Keratinocyte (primary cell): ENCODE results near the gene CNTNAP1. TPM values are rescaled to one million over a fixed set of nuclear protein-coding genes. Genes with fewer than 3 reads are reported as not detected.
A peak's percentile ranks its signal among the peaks of the same experiment; 100 is the strongest.

Experiments
- DNase-seq: peaks from one replicate; pipeline ENCODE4 v3.0.0-alpha.2; 2011; ENCODE audit warnings: low read depth, missing footprints, low spot score
- FAIRE-seq: peaks from 2 replicates; lab custom pipeline; 2011; peaks lifted over from hg19 to GRCh38; lab: Jason Lieb, UNC
- H2AFZ ChIP-seq: 2 replicates; pipeline ENCODE4 v1.6.0; 2012; ENCODE audit warnings: low read length, control low read depth, inconsistent platforms; ENCODE audit not compliant: control insufficient read depth
- H3K27ac ChIP-seq: 2 replicates; pipeline ENCODE4 v1.5.1; 2011; ENCODE audit warnings: low read length; ENCODE audit not compliant: control insufficient read depth, insufficient read depth
- H3K27me3 ChIP-seq: 3 replicates; pipeline ENCODE4 v1.6.0; 2011; ENCODE audit warnings: low read length; ENCODE audit not compliant: control insufficient read depth, insufficient read depth; ENCODE audit errors: extremely low read depth
- H3K36me3 ChIP-seq, 2 experiments: 2 replicates in 1 of 2; 3 replicates in 1 of 2; pipeline ENCODE4 v1.5.1; 2011; ENCODE audit warnings: low read length in 2 of 2, mild to moderate bottlenecking in 1 of 2; ENCODE audit not compliant: control insufficient read depth in 2 of 2, insufficient read depth in 2 of 2; ENCODE audit errors: extremely low read depth in 1 of 2
- H3K4me1 ChIP-seq: 3 replicates; pipeline ENCODE4 v1.5.1; 2011; ENCODE audit warnings: low read length; ENCODE audit not compliant: control insufficient read depth, insufficient read depth; ENCODE audit errors: extremely low read depth
- H3K4me2 ChIP-seq: 3 replicates; pipeline ENCODE4 v1.6.0; 2011; ENCODE audit warnings: low read depth, low read length; ENCODE audit not compliant: control insufficient read depth, insufficient read depth; ENCODE audit errors: extremely low read depth
- H3K4me3 ChIP-seq, 3 experiments: fragments of 200-600 bp in 1 of 3; sonication (generic) in 1 of 3; 2 replicates in 2 of 3; 3 replicates in 1 of 3; pipeline ENCODE4 v1.5.1; 2011 to 2016; ENCODE audit warnings: low read length in 3 of 3, mild to moderate bottlenecking in 3 of 3, control low read depth in 2 of 3, inconsistent platforms in 1 of 3, low read depth in 1 of 3, mixed read lengths in 1 of 3, mixed run types in 1 of 3, moderate library complexity in 1 of 3; ENCODE audit not compliant: control insufficient read depth in 2 of 3, insufficient read depth in 2 of 3; ENCODE audit errors: extremely low read depth in 1 of 3
- H3K79me2 ChIP-seq: 2 replicates; pipeline ENCODE4 v1.6.0; 2012; ENCODE audit warnings: low read length; ENCODE audit not compliant: control insufficient read depth, insufficient read depth
- H3K9ac ChIP-seq: 3 replicates; pipeline ENCODE4 v1.6.0; 2011; ENCODE audit warnings: low read length; ENCODE audit not compliant: control insufficient read depth, insufficient read depth; ENCODE audit errors: extremely low read depth
- H3K9me1 ChIP-seq: 3 replicates; pipeline ENCODE4 v1.6.0; 2011; ENCODE audit warnings: low read length; ENCODE audit not compliant: control insufficient read depth, insufficient read depth; ENCODE audit errors: extremely low read depth
- H3K9me3 ChIP-seq: 2 replicates; pipeline ENCODE4 v1.5.1; 2012; ENCODE audit warnings: low read depth, low read length; ENCODE audit not compliant: control insufficient read depth
- H4K20me1 ChIP-seq: 3 replicates; pipeline ENCODE4 v1.6.0; 2011; ENCODE audit warnings: low read length; ENCODE audit not compliant: control insufficient read depth, insufficient read depth; ENCODE audit errors: extremely low read depth
- EZH2 ChIP-seq: IDR thresholded peaks from one replicate; pipeline ENCODE4 v1.6.1; 2012; ENCODE audit warnings: inconsistent platforms, mild to moderate bottlenecking, low read length, moderate library complexity
- dilution Hi-C: fragments of 300-500 bp; cut with MboI; formaldehyde crosslinking; loops from one replicate; pipeline ENCODE4 v1.7.0; 2020; ENCODE audit warnings: low sequenced_read_pairs; ENCODE audit not compliant: extremely low pct_ligation_motif_present
- polyA plus RNA-seq, 5 experiments: library from polyadenylated mRNA; depleted of rRNA in 3 of 5; stranded (reverse) in 3 of 5; stranded (forward) in 1 of 5; unstranded in 1 of 5; fragments of >200 nt; gene quantifications; 1 replicate in 1 of 5; 2 replicates in 3 of 5; 3 replicates in 1 of 5; pipeline versions ENCODE4 v1.2.1 to v1.2.3, GENCODE V29; 2011 to 2012; ENCODE audit warnings: missing spikeins in 2 of 5, low read depth in 1 of 5, low replicate concordance in 1 of 5
- TF ChIP-seq, protein P1 (sequence below), 3 experiments: IDR thresholded peaks in 1 of 3; conservative IDR thresholded peaks in 1 of 3; optimal IDR thresholded peaks in 1 of 3; 2 replicates in 2 of 3; 3 replicates in 1 of 3; pipeline versions ENCODE3 to v1.5.1; 2011; ENCODE audit warnings: low read length in 3 of 3, mild to moderate bottlenecking in 3 of 3, moderate library complexity in 2 of 3, control low read depth in 1 of 3, inconsistent platforms in 1 of 3; ENCODE audit not compliant: insufficient read depth in 2 of 3; ENCODE audit errors: extremely low read depth in 1 of 3

The CNTNAP1 gene
- polyA plus RNA-seq, 1 donor (not counting 4 experiments of a cell fraction or from before 2014, with no cell fraction given), result 0.71 TPM

DNA sequence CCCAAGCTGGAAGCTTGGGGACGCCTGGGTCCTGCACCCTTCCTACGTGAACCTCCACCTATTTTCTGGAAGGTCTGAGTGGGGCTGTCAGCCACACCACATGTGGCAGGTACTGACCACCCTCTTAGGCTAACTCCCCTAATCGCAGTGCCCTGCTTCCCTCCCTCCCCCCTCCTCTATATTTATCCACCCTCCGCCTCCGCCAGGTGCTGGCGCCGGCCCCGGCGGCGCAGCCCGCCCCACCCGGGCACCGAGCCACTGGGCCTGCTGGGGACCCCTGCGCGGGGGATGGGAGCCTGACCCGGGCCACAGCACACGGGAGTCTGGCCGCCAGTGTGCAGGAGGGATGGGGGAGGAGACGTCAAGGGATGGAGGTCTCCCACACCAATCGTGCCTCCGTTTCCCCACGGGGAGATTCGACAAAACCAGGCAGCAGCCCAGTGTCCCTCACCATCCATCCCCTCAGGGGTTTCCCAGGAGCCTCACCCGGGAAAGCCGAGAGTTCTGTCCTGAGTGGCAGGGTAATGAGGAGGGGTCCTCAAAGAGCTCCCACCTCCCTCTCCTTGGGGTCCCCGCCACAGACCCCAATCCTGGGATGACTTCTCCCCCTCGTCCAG is 6.9 kb upstream of the CNTNAP1 start:
- no peak for FAIRE-seq
- H3K27ac ChIP-seq, result no peak overlapping the region
- H2AFZ ChIP-seq, result no peak overlapping the region

DNA sequence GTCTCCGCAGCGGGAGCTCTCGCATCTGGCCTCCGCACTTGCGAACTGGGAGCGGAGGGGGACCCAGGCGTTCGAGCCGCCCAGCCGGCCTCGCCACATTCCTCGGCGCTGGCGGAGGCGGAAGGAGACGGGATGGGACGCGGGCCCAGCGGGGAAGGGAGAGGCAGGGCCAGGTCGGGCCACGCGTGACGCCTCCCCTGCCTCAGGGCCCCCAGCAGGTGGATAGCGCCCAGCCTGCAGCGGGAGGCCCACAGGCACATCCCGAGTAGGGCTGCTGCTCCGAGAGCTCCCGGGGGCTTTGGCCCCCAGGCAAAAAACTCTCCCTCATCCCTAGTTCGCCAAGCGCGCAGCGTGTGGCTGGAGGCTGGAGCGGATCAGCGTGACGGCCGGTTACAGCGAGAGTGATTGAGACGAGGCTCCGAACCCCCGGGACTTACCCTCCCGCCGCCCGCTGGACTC is 6.3 kb upstream of the CNTNAP1 start:
- peak overlapping the region; percentile 49 for H3K27ac ChIP-seq
- peaks cover 66% of the 10 kb centered on the region for H3K4me1 ChIP-seq
- H3K4me3 ChIP-seq, result peak overlapping the region; percentile 92 to 93 (median 92)
- H3K36me3 ChIP-seq, result peaks cover 13 to 14% of the 10 kb centered on the region in 2 experiments
- FAIRE-seq (no peak), DNase-seq (no peak)
- no peaks in the 10 kb centered on the region for H3K27me3 ChIP-seq
- no peaks in the 10 kb centered on the region for H3K9me3 ChIP-seq
- H2AFZ ChIP-seq, result peak overlapping the region; percentile 58
- peak overlapping the region; percentile 79 for H3K9ac ChIP-seq
- peaks cover 6% of the 10 kb centered on the region for H4K20me1 ChIP-seq
- dilution Hi-C loops, result no loop called here
- H3K79me2 ChIP-seq, result peaks cover 16% of the 10 kb centered on the region
- TF ChIP-seq EZH2, result no peak
- peak overlapping the region; percentile 91 for H3K4me2 ChIP-seq
- H3K9me1 ChIP-seq, result peaks cover 3% of the 10 kb centered on the region

More for the DNA sequence above, 6.9 kb upstream of the CNTNAP1 start:
- dilution Hi-C loops, result no loop called here
- Histone ChIP-seq H3K36me3 (peaks cover 16 to 19% of the 10 kb centered on the region in 2 experiments), H3K27me3 (no peaks in the 10 kb centered on the region), H3K9me3 (no peaks in the 10 kb centered on the region), H3K9ac (peak overlapping the region; percentile 79), H3K79me2 (peaks cover 16% of the 10 kb centered on the region), H3K4me1 (peaks cover 66% of the 10 kb centered on the region), H3K4me2 (peak overlapping the region; percentile 91), H3K9me1 (peaks cover 4% of the 10 kb centered on the region), H3K4me3 (peak overlapping the region; percentile 92 to 93 (median 92)), H4K20me1 (peaks cover 6% of the 10 kb centered on the region)
- no peak for DNase-seq
- TF ChIP-seq, protein P1, sequence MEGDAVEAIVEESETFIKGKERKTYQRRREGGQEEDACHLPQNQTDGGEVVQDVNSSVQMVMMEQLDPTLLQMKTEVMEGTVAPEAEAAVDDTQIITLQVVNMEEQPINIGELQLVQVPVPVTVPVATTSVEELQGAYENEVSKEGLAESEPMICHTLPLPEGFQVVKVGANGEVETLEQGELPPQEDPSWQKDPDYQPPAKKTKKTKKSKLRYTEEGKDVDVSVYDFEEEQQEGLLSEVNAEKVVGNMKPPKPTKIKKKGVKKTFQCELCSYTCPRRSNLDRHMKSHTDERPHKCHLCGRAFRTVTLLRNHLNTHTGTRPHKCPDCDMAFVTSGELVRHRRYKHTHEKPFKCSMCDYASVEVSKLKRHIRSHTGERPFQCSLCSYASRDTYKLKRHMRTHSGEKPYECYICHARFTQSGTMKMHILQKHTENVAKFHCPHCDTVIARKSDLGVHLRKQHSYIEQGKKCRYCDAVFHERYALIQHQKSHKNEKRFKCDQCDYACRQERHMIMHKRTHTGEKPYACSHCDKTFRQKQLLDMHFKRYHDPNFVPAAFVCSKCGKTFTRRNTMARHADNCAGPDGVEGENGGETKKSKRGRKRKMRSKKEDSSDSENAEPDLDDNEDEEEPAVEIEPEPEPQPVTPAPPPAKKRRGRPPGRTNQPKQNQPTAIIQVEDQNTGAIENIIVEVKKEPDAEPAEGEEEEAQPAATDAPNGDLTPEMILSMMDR (optimal IDR thresholded peaks at IDR 0.05 in 1 of 3, IDR thresholded peaks at IDR 0.05 in 1 of 3, conservative IDR thresholded peaks at IDR 0.05 in 1 of 3; ENCODE audit: extremely low read depth in 1 of 3, insufficient read depth in 2 of 3, low read length in 3 of 3), result no peak
- TF ChIP-seq EZH2, result no peak
